H9 (cell line): Measurements from ENCODE around the gene APOB. TPM values are rescaled to one million over a fixed set of nuclear protein-coding genes. Genes with fewer than 3 reads are reported as not detected.

Experiments
- DNase-seq: peaks from one replicate; pipeline ENCODE4 v3.0.0-alpha.2; 2017
- H2AFZ ChIP-seq: one replicate; pipeline ENCODE4 v1.6.1; 2013; ENCODE audit warnings: mild to moderate bottlenecking, low read length, control low read depth, moderate library complexity
- H2AK5ac ChIP-seq: 2 replicates; pipeline ENCODE4 v1.6.1; 2013; ENCODE audit warnings: low read length, control low read depth, mixed read lengths; ENCODE audit not compliant: insufficient read length
- H2BK120ac ChIP-seq: one replicate; pipeline ENCODE4 v1.6.1; 2013; ENCODE audit warnings: low read depth, mild to moderate bottlenecking, low read length, control low read depth, inconsistent platforms; ENCODE audit not compliant: poor library complexity, severe bottlenecking
- H2BK12ac ChIP-seq: 2 replicates; pipeline ENCODE4 v1.6.1; 2013; ENCODE audit warnings: low read length, control low read depth, mixed read lengths, low read depth; ENCODE audit not compliant: insufficient read length
- H2BK15ac ChIP-seq: 2 replicates; pipeline ENCODE4 v1.6.1; 2013; ENCODE audit warnings: low read depth, low read length, control low read depth
- H2BK20ac ChIP-seq: one replicate; pipeline ENCODE4 v1.6.1; 2013; ENCODE audit warnings: low read depth, mild to moderate bottlenecking, low read length, control low read depth, inconsistent platforms; ENCODE audit not compliant: poor library complexity, severe bottlenecking
- H2BK5ac ChIP-seq: 2 replicates; pipeline ENCODE4 v1.6.1; 2013; ENCODE audit warnings: low read length, control low read depth, mixed read lengths; ENCODE audit not compliant: insufficient read length
- H3K14ac ChIP-seq: 2 replicates; pipeline ENCODE4 v1.6.1; 2013; ENCODE audit warnings: low read length, control low read depth; ENCODE audit not compliant: insufficient read depth
- H3K18ac ChIP-seq: 2 replicates; pipeline ENCODE4 v1.6.1; 2013; ENCODE audit warnings: low read depth, mild to moderate bottlenecking, mixed read lengths, low read length, control low read depth; ENCODE audit not compliant: insufficient read length
- H3K23ac ChIP-seq: 2 replicates; pipeline ENCODE4 v1.6.1; 2013; ENCODE audit warnings: low read length, control low read depth, mixed read lengths, low read depth; ENCODE audit not compliant: insufficient read length
- H3K23me2 ChIP-seq: 2 replicates; pipeline ENCODE4 v1.6.1; 2013; ENCODE audit warnings: low read depth, mild to moderate bottlenecking, mixed read lengths, low read length, control low read depth; ENCODE audit not compliant: insufficient read length, poor library complexity, severe bottlenecking
- H3K27ac ChIP-seq: 2 replicates; pipeline ENCODE4 v1.5.1; 2013; ENCODE audit warnings: low read length, control low read depth, mixed read lengths, low read depth; ENCODE audit not compliant: insufficient read length
- H3K27me3 ChIP-seq: 2 replicates; pipeline ENCODE4 v1.6.1; 2013; ENCODE audit warnings: low read length, control low read depth, inconsistent platforms; ENCODE audit not compliant: insufficient read depth
- H3K4ac ChIP-seq: 2 replicates; pipeline ENCODE4 v1.6.1; 2013; ENCODE audit warnings: low read depth, mild to moderate bottlenecking, control low read depth, inconsistent platforms, low read length, moderate library complexity
- H3K4me1 ChIP-seq: 2 replicates; pipeline ENCODE4 v1.6.1; 2013; ENCODE audit warnings: low read length, control low read depth, inconsistent platforms; ENCODE audit not compliant: insufficient read depth
- H3K4me2 ChIP-seq: 2 replicates; pipeline ENCODE4 v1.6.1; 2013; ENCODE audit warnings: low read length, control low read depth, mixed read lengths; ENCODE audit not compliant: insufficient read length, insufficient read depth
- H3K56ac ChIP-seq: 2 replicates; pipeline ENCODE4 v1.6.1; 2013; ENCODE audit warnings: low read depth, mild to moderate bottlenecking, mixed read lengths, low read length, control low read depth; ENCODE audit not compliant: insufficient read length
- H3K79me1 ChIP-seq: 2 replicates; pipeline ENCODE4 v1.6.1; 2013; ENCODE audit warnings: low read depth, mild to moderate bottlenecking, moderate library complexity, low read length, control low read depth, inconsistent platforms; ENCODE audit not compliant: insufficient read depth, poor library complexity, severe bottlenecking
- H3K79me2 ChIP-seq: 2 replicates; pipeline ENCODE4 v1.6.1; 2013; ENCODE audit warnings: low read length, control low read depth, inconsistent platforms; ENCODE audit not compliant: insufficient read depth
- H3K9ac ChIP-seq: 2 replicates; pipeline ENCODE4 v1.6.1; 2013; ENCODE audit warnings: low read length, control low read depth, mixed read lengths; ENCODE audit not compliant: insufficient read length; ENCODE audit errors: extremely low read depth
- H3K9me3 ChIP-seq: one replicate; pipeline ENCODE4 v1.6.1; 2013; ENCODE audit warnings: low read depth, low read length, inconsistent platforms; ENCODE audit not compliant: control insufficient read depth
- H3T11ph ChIP-seq: one replicate; pipeline ENCODE4 v1.6.1; 2013; ENCODE audit warnings: mild to moderate bottlenecking, low read length, control low read depth, inconsistent platforms
- H4K20me1 ChIP-seq: one replicate; pipeline ENCODE4 v1.6.1; 2013; ENCODE audit not compliant: control insufficient read depth, insufficient read length, insufficient read depth
- H4K5ac ChIP-seq: 2 replicates; pipeline ENCODE4 v1.6.1; 2013; ENCODE audit warnings: low read depth, mild to moderate bottlenecking, mixed read lengths, low read length, control low read depth; ENCODE audit not compliant: insufficient read length
- H4K8ac ChIP-seq: replicated peaks from 2 replicates; pipeline ENCODE4 v1.6.1; 2013; ENCODE audit warnings: low read length, control low read depth, mixed read lengths, low read depth; ENCODE audit not compliant: insufficient read length
- H4K91ac ChIP-seq: 2 replicates; pipeline ENCODE4 v1.6.1; 2013; ENCODE audit warnings: low read depth, mild to moderate bottlenecking, moderate library complexity, mixed read lengths, low read length, control low read depth; ENCODE audit not compliant: insufficient read length
- H3K27ac Mint-ChIP-seq, 3 experiments: 2 replicates in 2 of 3; 3 replicates in 1 of 3; pipeline ENCODE4 v1.8.0; 2020 to 2021; ENCODE audit warnings: mixed read lengths in 3 of 3, mild to moderate bottlenecking in 1 of 3, moderate library complexity in 1 of 3
- H3K27me3 Mint-ChIP-seq: 2 replicates; pipeline ENCODE4 v1.8.0; 2021; ENCODE audit warnings: low read depth, mild to moderate bottlenecking, moderate library complexity, mixed read lengths
- H3K36me3 Mint-ChIP-seq, 3 experiments: 2 replicates in 2 of 3; 3 replicates in 1 of 3; pipeline ENCODE4 v1.8.0; 2020 to 2021; ENCODE audit warnings: low read depth in 3 of 3, mixed read lengths in 3 of 3; ENCODE audit not compliant: insufficient read depth in 1 of 3
- H3K4me1 Mint-ChIP-seq, 2 experiments: 2 replicates each; pipeline ENCODE4 v1.8.0; 2020; ENCODE audit warnings: mixed read lengths in 2 of 2
- H3K4me3 Mint-ChIP-seq, 2 experiments: 2 replicates in 1 of 2; 3 replicates in 1 of 2; pipeline ENCODE4 v1.8.0; 2020 to 2021; ENCODE audit warnings: mild to moderate bottlenecking in 2 of 2, mixed read lengths in 2 of 2, moderate library complexity in 1 of 2
- H3K9me3 Mint-ChIP-seq, 2 experiments: 2 replicates in 1 of 2; 3 replicates in 1 of 2; pipeline ENCODE4 v1.8.0; 2020; ENCODE audit warnings: mild to moderate bottlenecking in 2 of 2, mixed read lengths in 2 of 2, moderate library complexity in 1 of 2
- CTCF ChIP-seq: fragments of 200-600 bp; sonication (generic); conservative IDR thresholded peaks from 3 replicates; pipeline ENCODE4 v1.8.0; 2021; ENCODE audit warnings: antibody characterized with exemption, mild to moderate bottlenecking
- WGBS: extraction: QIAGEN DNeasy Blood & Tissue Kit; methylation state at CpG from one replicate; pipeline ENCODE4 v1.1.7; 2013; ENCODE audit warnings: missing lambda C conversion rate, low lambda C conversion rate, mixed read lengths; ENCODE audit not compliant: insufficient read length; ENCODE audit errors: extremely low coverage; 5-methylcytosine and 5-hydroxymethylcytosine counted together
- total RNA-seq: library from RNA; stranded (reverse); gene quantifications from 2 replicates; pipeline ENCODE4 v1.2.1, GENCODE V29; 2021

The APOB gene
- total RNA-seq, 1 experiment from 2014 or later = 0.26 TPM

- Histone ChIP-seq H2BK5ac (no peak overlapping the region), H3K4ac (no peak overlapping the region), H3K4me2 (no peak overlapping the region), H3K27ac (no peak overlapping the region), H3K4me1 (no peaks in the 10 kb centered on the region), H3K27me3 (no peaks in the 10 kb centered on the region), H4K5ac (no peak overlapping the region), H3K56ac (no peak overlapping the region), H2BK15ac (no peak overlapping the region), H3K18ac (no peak overlapping the region), H3K9me3 (no peaks in the 10 kb centered on the region), H4K20me1 (no peaks in the 10 kb centered on the region), H3K9ac (no peak overlapping the region), H3K23ac (no peak overlapping the region), H3T11ph (no peak overlapping the region), H2AK5ac (no peak overlapping the region), H4K8ac (no peak overlapping the region), H2BK20ac (no peak overlapping the region), H3K14ac (no peak overlapping the region), H2BK120ac (no peak overlapping the region), H2BK12ac (no peak overlapping the region), H3K79me1 (no peaks in the 10 kb centered on the region), H2AFZ (no peak overlapping the region), H3K79me2 (no peaks in the 10 kb centered on the region), H4K91ac (no peak overlapping the region), H3K23me2 (no peaks in the 10 kb centered on the region)
- no peaks in the 10 kb centered on the region for H3K4me1 Mint-ChIP-seq
- no peaks in the 10 kb centered on the region for H3K36me3 Mint-ChIP-seq
- H3K4me3 Mint-ChIP-seq = no peak overlapping the region
- H3K27ac Mint-ChIP-seq = no peak overlapping the region
- H3K27me3 Mint-ChIP-seq = peaks cover 6% of the 10 kb centered on the region
- no peaks in the 10 kb centered on the region for H3K9me3 Mint-ChIP-seq
- TF ChIP-seq CTCF = no peak
- no peak for DNase-seq
- WGBS = no CpG with 5 or more reads among the region's 4 CpGs
Measured at GRCh38 chr2:20977520-20978180, 66.2 kb downstream of the APOB start.
